ENCODE data around the gene PPP6R3. TPM values are rescaled to one million over a fixed set of nuclear protein-coding genes. Genes with fewer than 3 reads are reported as not detected.
"Not testable (repeated sequence)": the region's sequence is repeated elsewhere in the genome, so short reads cannot be mapped to it uniquely, and the experiment has no call there.

The PPP6R3 gene
- total and polyA plus RNA-seq, 2 of the 8 experiments (the other 6 are each of a cell fraction or from before 2014, with no cell fraction given) = 44.6 to 150 TPM

DNA sequence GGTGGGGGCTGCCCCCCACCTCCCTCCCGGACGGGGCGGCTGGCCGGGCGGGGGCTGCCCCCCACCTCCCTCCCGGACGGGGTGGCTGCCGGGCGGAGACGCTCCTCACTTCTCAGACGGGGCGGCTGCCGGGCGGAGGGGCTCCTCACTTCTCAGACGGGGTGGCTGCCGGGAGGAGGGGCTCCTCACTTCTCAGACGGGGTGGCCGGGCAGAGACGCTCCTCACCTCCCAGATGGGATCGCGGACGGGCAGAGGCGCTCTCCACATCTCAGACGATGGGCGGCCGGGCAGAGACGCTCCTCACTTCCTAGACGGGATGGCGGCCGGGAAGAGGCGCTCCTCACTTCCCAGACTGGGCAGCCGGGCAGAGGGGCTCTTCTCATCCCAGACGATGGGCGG, 15.1 kb downstream of the PPP6R3 start:
- H3K27me3 ChIP-seq (replicated peaks in 1 of 4; ENCODE audit: control insufficient read depth in 3 of 4, extremely low read depth in 1 of 4, insufficient read depth in 3 of 4, low read length in 3 of 4); H3K23ac ChIP-seq (ENCODE audit: insufficient read length); H3K18ac ChIP-seq (ENCODE audit: extremely low read depth, low read length); H2BK20ac ChIP-seq (ENCODE audit: low read length); H3K14ac ChIP-seq (ENCODE audit: insufficient read length); H2AK5ac ChIP-seq (ENCODE audit: low read depth, low read length); H3K27ac ChIP-seq (ENCODE audit: low read depth, low read length); H2BK12ac ChIP-seq (ENCODE audit: low read depth, low read length); H4K5ac ChIP-seq (ENCODE audit: insufficient read length, low read depth, low read length); CTCF ChIA-PET (ENCODE audit: partially characterized antibody); H3K4me1 ChIP-seq (replicated peaks in 1 of 4; ENCODE audit: control insufficient read depth in 3 of 4, insufficient read depth in 4 of 4, low read length in 3 of 4); H3K9me3 ChIP-seq (ENCODE audit: insufficient read depth in 2 of 2, low read depth in 1 of 2, low read length in 1 of 2); H3K56ac ChIP-seq (replicated peaks; ENCODE audit: insufficient read length, low read depth, low read length); H3K4ac ChIP-seq (replicated peaks; ENCODE audit: insufficient read length, low read depth, low read length); FAIRE-seq; H3K4me2 ChIP-seq (ENCODE audit: insufficient read depth in 1 of 2, low read depth in 2 of 2, low read length in 2 of 2); H3K79me1 ChIP-seq (ENCODE audit: low read depth, low read length); H3K9ac ChIP-seq (replicated peaks in 1 of 4; ENCODE audit: extremely low read depth in 1 of 4, low read depth in 3 of 4, low read length in 3 of 4); H4K91ac ChIP-seq (replicated peaks; ENCODE audit: insufficient read length, low read length); H2AFZ ChIP-seq (ENCODE audit: low read length); POLR2A ChIA-PET (ENCODE audit: partially characterized antibody); H3K23me2 ChIP-seq (ENCODE audit: low read depth, low read length); H3K4me3 ChIP-seq (ENCODE audit: extremely low read depth in 1 of 4, insufficient read depth in 2 of 4, low read depth in 3 of 4, low read length in 4 of 4); H4K8ac ChIP-seq (ENCODE audit: extremely low read depth, insufficient read depth, low read length); DNase-seq (ENCODE audit: low read depth in 1 of 2, low spot score in 2 of 2); H2BK5ac ChIP-seq (ENCODE audit: low read depth, low read length); H2BK15ac ChIP-seq (ENCODE audit: low read length); H2BK120ac ChIP-seq (replicated peaks; ENCODE audit: low read depth, low read length): not testable (repeated sequence)
- WGBS, 2 experiments (ENCODE audit: extremely low coverage in 1 of 2, insufficient coverage in 1 of 2, insufficient read length in 1 of 2, insufficient replicate concordance in 2 of 2, low coverage in 1 of 2, low lambda C conversion rate in 2 of 2, missing lambda C conversion rate in 1 of 2) = 99% methylated on average over 15 of the region's 34 CpGs; no CpG with 5 or more reads in 1 of the 2 experiments
- Histone ChIP-seq H4K20me1 (replicated peaks in 1 of 2; ENCODE audit: control insufficient read depth in 1 of 2, insufficient read depth in 2 of 2, low read length in 2 of 2) (peaks cover 18 to 38% of the 10 kb centered on the region in 2 experiments), H3K79me2 (ENCODE audit: control insufficient read depth in 1 of 2, insufficient read depth in 2 of 2, low read length in 2 of 2) (peaks cover 64 to 87% of the 10 kb centered on the region in 2 experiments), H3K36me3 (ENCODE audit: control insufficient read depth in 2 of 4, insufficient read depth in 4 of 4, low read length in 3 of 4) (peaks cover 0 to 11% (median 2%) of the 10 kb centered on the region in 4 experiments; a peak in 5 of 8 replicates)
